Astrocyte (in vitro differentiated cells and primary cell): Measurements from ENCODE around the gene NCAPG2. TPM values are rescaled to one million over a fixed set of nuclear protein-coding genes. Genes with fewer than 3 reads are reported as not detected.
A peak's percentile ranks its signal among the peaks of the same experiment; 100 is the strongest.

ENCODE experiments used
- DNase-seq: peaks from one replicate; pipeline ENCODE4 v3.0.0-alpha.2; 2010; ENCODE audit warnings: low read depth
- FAIRE-seq: peaks from 2 replicates; lab custom pipeline; 2011; peaks lifted over from hg19 to GRCh38; lab: Jason Lieb, UNC
- H2AFZ ChIP-seq: 2 replicates; pipeline ENCODE4 v1.6.0; 2012; ENCODE audit warnings: low read depth, low read length, inconsistent platforms
- H3K27ac ChIP-seq: 2 replicates; pipeline ENCODE4 v1.5.1; 2011; ENCODE audit warnings: low read depth, low read length, inconsistent platforms
- H3K27me3 ChIP-seq: 2 replicates; pipeline ENCODE4 v1.6.0; 2011; ENCODE audit warnings: low read length, inconsistent platforms; ENCODE audit not compliant: insufficient read depth
- H3K36me3 ChIP-seq: 2 replicates; pipeline ENCODE4 v1.5.1; 2011; ENCODE audit warnings: low read length, inconsistent platforms; ENCODE audit not compliant: insufficient read depth
- H3K4me1 ChIP-seq: 2 replicates; pipeline ENCODE4 v1.5.1; 2011; ENCODE audit warnings: low read length, inconsistent platforms; ENCODE audit not compliant: insufficient read depth
- H3K4me2 ChIP-seq: 2 replicates; pipeline ENCODE4 v1.6.0; 2012; ENCODE audit warnings: low read length, inconsistent platforms
- H3K4me3 ChIP-seq: 2 replicates; pipeline ENCODE4 v1.5.1; 2011; ENCODE audit warnings: low read depth, mild to moderate bottlenecking, low read length, inconsistent platforms; ENCODE audit not compliant: insufficient read depth
- H3K79me2 ChIP-seq: 2 replicates; pipeline ENCODE4 v1.6.0; 2012; ENCODE audit warnings: mild to moderate bottlenecking, low read length, inconsistent platforms; ENCODE audit not compliant: insufficient read depth
- H3K9ac ChIP-seq: 2 replicates; pipeline ENCODE4 v1.6.0; 2012; ENCODE audit warnings: mild to moderate bottlenecking, low read length, inconsistent platforms
- H3K9me3 ChIP-seq: 2 replicates; pipeline ENCODE4 v1.5.1; 2012; ENCODE audit warnings: low read depth, mild to moderate bottlenecking, low read length, inconsistent platforms; ENCODE audit not compliant: insufficient read depth
- H4K20me1 ChIP-seq: 2 replicates; pipeline ENCODE4 v1.6.0; 2012; ENCODE audit warnings: low read length, inconsistent platforms; ENCODE audit not compliant: insufficient read depth
- H3K27ac Mint-ChIP-seq: one replicate; pipeline ENCODE4 v1.8.0; 2021; ENCODE audit warnings: mild to moderate bottlenecking, mixed read lengths; ENCODE audit not compliant: unreplicated experiment
- H3K27me3 Mint-ChIP-seq: one replicate; pipeline ENCODE4 v1.8.0; 2021; ENCODE audit warnings: low read depth, mixed read lengths; ENCODE audit not compliant: unreplicated experiment
- H3K36me3 Mint-ChIP-seq: one replicate; pipeline ENCODE4 v1.8.0; 2021; ENCODE audit warnings: low read depth, mixed read lengths; ENCODE audit not compliant: unreplicated experiment
- H3K4me1 Mint-ChIP-seq: one replicate; pipeline ENCODE4 v1.8.0; 2021; ENCODE audit warnings: low read depth, mixed read lengths; ENCODE audit not compliant: unreplicated experiment
- H3K4me3 Mint-ChIP-seq: one replicate; pipeline ENCODE4 v1.8.0; 2021; ENCODE audit warnings: mild to moderate bottlenecking, moderate library complexity, mixed read lengths; ENCODE audit not compliant: unreplicated experiment
- H3K9me3 Mint-ChIP-seq: one replicate; pipeline ENCODE4 v1.8.0; 2021; ENCODE audit warnings: mild to moderate bottlenecking, mixed read lengths; ENCODE audit not compliant: unreplicated experiment
- CTCF ChIP-seq: IDR thresholded peaks from 2 replicates; pipeline ENCODE4 v1.5.1; 2011; ENCODE audit warnings: low read depth, mild to moderate bottlenecking, inconsistent platforms, low read length, moderate library complexity; ENCODE audit not compliant: insufficient read depth
- EZH2 ChIP-seq: IDR thresholded peaks from 2 replicates; pipeline ENCODE4 v1.6.1; 2012; ENCODE audit warnings: mild to moderate bottlenecking, low read length, inconsistent platforms; ENCODE audit not compliant: insufficient read depth
- total RNA-seq: library from RNA; stranded (reverse); gene quantifications from 2 replicates; pipeline ENCODE4 v1.2.1, GENCODE V29; 2021

Gene NCAPG2
- total RNA-seq, 1 donor from 2014 or later, result 9.6 TPM

- H3K4me3 Mint-ChIP-seq, result peak overlapping the region; percentile 67
- Histone ChIP-seq H3K79me2 (peaks cover 3% of the 10 kb centered on the region), H3K4me3 (no peak overlapping the region), H2AFZ (no peak overlapping the region), H3K9ac (peak overlapping the region; percentile 52), H4K20me1 (no peaks in the 10 kb centered on the region), H3K4me2 (peak overlapping the region; percentile 69), H3K36me3 (peaks cover 12% of the 10 kb centered on the region), H3K27ac (peak overlapping the region; percentile 76), H3K4me1 (peaks cover 23% of the 10 kb centered on the region), H3K27me3 (no peaks in the 10 kb centered on the region), H3K9me3 (no peaks in the 10 kb centered on the region)
- peaks cover 25% of the 10 kb centered on the region for H3K4me1 Mint-ChIP-seq
- H3K36me3 Mint-ChIP-seq, result peaks cover 16% of the 10 kb centered on the region
- DNase-seq, result peak; percentile 97
- no peaks in the 10 kb centered on the region for H3K27me3 Mint-ChIP-seq
- peak overlapping the region; percentile 87 for H3K27ac Mint-ChIP-seq
- no peak for TF ChIP-seq CTCF
- no peak for TF ChIP-seq EZH2
- H3K9me3 Mint-ChIP-seq, result no peaks in the 10 kb centered on the region
- no peak for FAIRE-seq
Measured at GRCh38 chr7:158740657-158741293, 36.2 kb upstream of the NCAPG2 start.

DNA sequence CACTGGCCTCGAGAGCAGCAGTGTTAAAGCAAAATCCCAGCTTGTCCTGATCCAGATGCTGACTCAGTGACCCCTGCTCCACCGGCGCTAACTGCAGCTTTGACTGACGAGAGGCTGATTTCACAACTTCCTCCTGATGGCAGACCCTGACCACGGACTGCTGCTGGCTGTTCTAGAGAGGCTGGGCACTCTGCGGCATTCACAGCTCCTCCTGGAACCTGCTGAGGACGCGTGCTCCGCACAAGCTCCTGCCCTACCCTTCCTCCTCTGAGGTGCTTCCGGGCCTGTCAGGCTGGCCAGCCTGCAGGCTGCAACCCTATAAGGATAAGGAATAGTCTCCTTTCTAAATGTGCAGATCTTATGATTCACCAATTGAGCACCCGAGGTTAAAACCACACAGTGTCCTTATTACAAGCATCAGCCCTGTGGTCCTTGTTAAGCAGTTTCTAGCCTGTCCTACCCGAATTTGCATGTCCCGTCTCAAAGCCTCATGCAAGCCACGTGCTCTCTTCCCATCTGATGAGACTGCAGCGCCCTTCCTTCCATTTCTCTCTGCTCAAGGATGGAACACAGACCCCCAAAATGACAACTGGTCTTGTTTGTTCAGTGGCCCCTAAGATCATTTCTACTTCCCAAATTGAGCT lies 35.5 kb upstream of the NCAPG2 start:
- peak overlapping the region; percentile 15 for H3K4me3 ChIP-seq
- DNase-seq, result peak; percentile 94
- H3K36me3 Mint-ChIP-seq, result peaks cover 19% of the 10 kb centered on the region
- H4K20me1 ChIP-seq, result no peaks in the 10 kb centered on the region
- H2AFZ ChIP-seq, result no peak overlapping the region
- no peak for TF ChIP-seq CTCF
- peaks cover 30% of the 10 kb centered on the region for H3K4me1 Mint-ChIP-seq
- H3K4me2 ChIP-seq, result peak overlapping the region; percentile 69
- H3K79me2 ChIP-seq, result peaks cover 3% of the 10 kb centered on the region
- peaks cover 17% of the 10 kb centered on the region for H3K36me3 ChIP-seq
- H3K27me3 Mint-ChIP-seq, result no peaks in the 10 kb centered on the region
- peak overlapping the region; percentile 87 for H3K27ac Mint-ChIP-seq
- peak overlapping the region; percentile 52 for H3K9ac ChIP-seq
- peak overlapping the region; percentile 67 for H3K4me3 Mint-ChIP-seq
- H3K27me3 ChIP-seq, result no peaks in the 10 kb centered on the region
- no peaks in the 10 kb centered on the region for H3K9me3 Mint-ChIP-seq
- peaks cover 23% of the 10 kb centered on the region for H3K4me1 ChIP-seq
- H3K27ac ChIP-seq, result peak overlapping the region; percentile 76
- peak; percentile 20 for FAIRE-seq
- no peaks in the 10 kb centered on the region for H3K9me3 ChIP-seq

DNA sequence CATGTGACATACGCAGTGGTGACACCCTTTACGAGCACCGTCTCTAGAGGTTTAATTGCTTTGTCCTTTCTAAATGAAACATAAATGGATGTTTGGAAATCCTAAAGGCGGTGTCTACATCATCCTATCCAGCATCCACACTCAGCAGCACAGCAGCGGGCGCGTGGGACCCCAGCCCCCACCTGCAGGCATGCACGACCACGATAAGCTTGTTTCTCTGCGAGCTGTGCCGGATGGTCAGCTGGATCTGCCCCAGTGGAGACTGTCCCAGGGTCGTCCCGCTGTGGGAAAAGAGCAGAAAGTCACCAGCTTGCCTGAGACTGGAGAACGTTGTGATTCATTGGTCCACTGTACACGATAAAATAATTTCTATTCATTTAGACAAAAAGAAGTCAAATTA lies 34.2 kb upstream of the NCAPG2 start:
- Histone ChIP-seq H3K27ac (no peak overlapping the region), H3K4me3 (no peak overlapping the region), H4K20me1 (no peaks in the 10 kb centered on the region), H3K27me3 (no peaks in the 10 kb centered on the region), H3K9me3 (no peaks in the 10 kb centered on the region), H2AFZ (no peak overlapping the region), H3K4me2 (no peak overlapping the region), H3K4me1 (peaks cover 23% of the 10 kb centered on the region), H3K79me2 (peaks cover 3% of the 10 kb centered on the region), H3K9ac (no peak overlapping the region), H3K36me3 (peaks cover 24% of the 10 kb centered on the region)
- peak overlapping the region; percentile 71 for H3K27ac Mint-ChIP-seq
- TF ChIP-seq CTCF, result no peak
- no peak for TF ChIP-seq EZH2
- H3K4me3 Mint-ChIP-seq, result peak overlapping the region; percentile 3
- FAIRE-seq (no peak), DNase-seq (no peak)
- peaks cover 34% of the 10 kb centered on the region for H3K4me1 Mint-ChIP-seq
- no peaks in the 10 kb centered on the region for H3K9me3 Mint-ChIP-seq
- H3K27me3 Mint-ChIP-seq, result no peaks in the 10 kb centered on the region
- H3K36me3 Mint-ChIP-seq, result peaks cover 25% of the 10 kb centered on the region
